Nephron (organoid): ENCODE data around the gene PRELID3B.

Experiments used
- H3K27ac Mint-ChIP-seq, 3 experiments: 2 replicates each; pipeline ENCODE4 v1.8.0; 2020; ENCODE audit warnings: mixed read lengths in 3 of 3, mild to moderate bottlenecking in 2 of 3, moderate library complexity in 1 of 3
- H3K27me3 Mint-ChIP-seq: 2 replicates; pipeline ENCODE4 v1.8.0; 2021; ENCODE audit warnings: low read depth, mild to moderate bottlenecking, moderate library complexity, mixed read lengths
- H3K36me3 Mint-ChIP-seq: 2 replicates; pipeline ENCODE4 v1.8.0; 2020; ENCODE audit warnings: low read depth, mixed read lengths
- H3K4me1 Mint-ChIP-seq: 2 replicates; pipeline ENCODE4 v1.8.0; 2020; ENCODE audit warnings: mixed read lengths
- H3K4me3 Mint-ChIP-seq, 3 experiments: 2 replicates each; pipeline ENCODE4 v1.8.0; 2020; ENCODE audit warnings: mild to moderate bottlenecking in 3 of 3, mixed read lengths in 3 of 3, moderate library complexity in 2 of 3
- H3K9me3 Mint-ChIP-seq: 2 replicates; pipeline ENCODE4 v1.8.0; 2020; ENCODE audit warnings: mixed read lengths
- TF ChIP-seq, protein P1 (sequence below), 3 experiments: fragments of 200-600 bp; sonication (generic); IDR thresholded peaks; one replicate each; pipeline ENCODE4 v1.5.0; 2021; ENCODE audit warnings: antibody characterized with exemption in 3 of 3; ENCODE audit not compliant: unreplicated experiment in 3 of 3

The PRELID3B gene

GRCh38 chr20:59047938-59048680 is 5.5 kb upstream of the PRELID3B start:
- H3K27ac Mint-ChIP-seq = peak overlapping the region in 1 of 3 experiments; percentile 2
- peaks cover 16% of the 10 kb centered on the region for H3K4me1 Mint-ChIP-seq
- H3K27me3 Mint-ChIP-seq = no peaks in the 10 kb centered on the region
- H3K36me3 Mint-ChIP-seq = no peaks in the 10 kb centered on the region
- H3K4me3 Mint-ChIP-seq = no peak overlapping the region
- H3K9me3 Mint-ChIP-seq = no peaks in the 10 kb centered on the region
- TF ChIP-seq, protein P1, sequence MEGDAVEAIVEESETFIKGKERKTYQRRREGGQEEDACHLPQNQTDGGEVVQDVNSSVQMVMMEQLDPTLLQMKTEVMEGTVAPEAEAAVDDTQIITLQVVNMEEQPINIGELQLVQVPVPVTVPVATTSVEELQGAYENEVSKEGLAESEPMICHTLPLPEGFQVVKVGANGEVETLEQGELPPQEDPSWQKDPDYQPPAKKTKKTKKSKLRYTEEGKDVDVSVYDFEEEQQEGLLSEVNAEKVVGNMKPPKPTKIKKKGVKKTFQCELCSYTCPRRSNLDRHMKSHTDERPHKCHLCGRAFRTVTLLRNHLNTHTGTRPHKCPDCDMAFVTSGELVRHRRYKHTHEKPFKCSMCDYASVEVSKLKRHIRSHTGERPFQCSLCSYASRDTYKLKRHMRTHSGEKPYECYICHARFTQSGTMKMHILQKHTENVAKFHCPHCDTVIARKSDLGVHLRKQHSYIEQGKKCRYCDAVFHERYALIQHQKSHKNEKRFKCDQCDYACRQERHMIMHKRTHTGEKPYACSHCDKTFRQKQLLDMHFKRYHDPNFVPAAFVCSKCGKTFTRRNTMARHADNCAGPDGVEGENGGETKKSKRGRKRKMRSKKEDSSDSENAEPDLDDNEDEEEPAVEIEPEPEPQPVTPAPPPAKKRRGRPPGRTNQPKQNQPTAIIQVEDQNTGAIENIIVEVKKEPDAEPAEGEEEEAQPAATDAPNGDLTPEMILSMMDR (IDR thresholded peaks at IDR 0.05; ENCODE audit: unreplicated experiment in 3 of 3) = no peak

- H3K4me3 Mint-ChIP-seq = no peak overlapping the region
- H3K27me3 Mint-ChIP-seq = no peaks in the 10 kb centered on the region
- H3K27ac Mint-ChIP-seq = peak overlapping the region in 1 of 3 experiments; percentile 11
- TF ChIP-seq, protein P1 (IDR thresholded peaks at IDR 0.05; ENCODE audit: unreplicated experiment in 3 of 3) = no peak
- H3K36me3 Mint-ChIP-seq = no peaks in the 10 kb centered on the region
- H3K9me3 Mint-ChIP-seq = no peaks in the 10 kb centered on the region
- peaks cover 13% of the 10 kb centered on the region for H3K4me1 Mint-ChIP-seq
Measured at GRCh38 chr20:59046862-59047261, 4.3 kb upstream of the PRELID3B start.

- peak overlapping the region in 2 of 3 experiments; percentile 37 to 64 for H3K4me3 Mint-ChIP-seq
- H3K4me1 Mint-ChIP-seq = peaks cover 22% of the 10 kb centered on the region
- H3K36me3 Mint-ChIP-seq = peaks cover 10% of the 10 kb centered on the region
- TF ChIP-seq, protein P1 (IDR thresholded peaks at IDR 0.05; ENCODE audit: unreplicated experiment in 3 of 3) = no peak
- no peaks in the 10 kb centered on the region for H3K9me3 Mint-ChIP-seq
- H3K27me3 Mint-ChIP-seq = no peaks in the 10 kb centered on the region
- H3K27ac Mint-ChIP-seq = no peak overlapping the region
Measured at GRCh38 chr20:59044796-59045195, 2.2 kb upstream of the PRELID3B start.

GRCh38 chr20:59044295-59044694 is 1.7 kb upstream of the PRELID3B start:
- H3K9me3 Mint-ChIP-seq = no peaks in the 10 kb centered on the region
- peaks cover 11% of the 10 kb centered on the region for H3K36me3 Mint-ChIP-seq
- H3K4me3 Mint-ChIP-seq = peak overlapping the region in 2 of 3 experiments; percentile 14 to 16
- TF ChIP-seq, protein P1 (IDR thresholded peaks at IDR 0.05; ENCODE audit: unreplicated experiment in 3 of 3) = no peak
- H3K27me3 Mint-ChIP-seq = no peaks in the 10 kb centered on the region
- H3K27ac Mint-ChIP-seq = no peak overlapping the region
- peaks cover 25% of the 10 kb centered on the region for H3K4me1 Mint-ChIP-seq

DNA sequence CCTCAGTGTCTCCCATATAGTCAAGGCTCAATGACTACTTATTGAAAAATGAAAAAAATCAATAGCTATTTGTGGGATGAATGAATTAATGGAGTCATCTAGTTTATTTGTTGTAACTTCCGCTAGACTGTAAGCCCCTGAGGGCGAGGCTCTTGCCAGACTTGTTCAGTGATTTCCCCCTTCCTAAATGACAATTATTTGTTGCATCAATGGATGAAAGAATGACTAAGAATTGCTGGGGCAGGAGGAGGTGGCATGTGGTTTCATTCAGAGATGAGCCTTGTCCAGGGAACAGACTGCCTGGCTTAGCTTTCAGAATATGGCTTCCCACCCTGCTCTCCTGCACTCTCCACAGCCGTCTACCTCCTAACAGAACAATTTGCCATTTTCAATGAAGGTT is 1.1 kb upstream of the PRELID3B start:
- Mint-ChIP-seq H3K27me3 (no peaks in the 10 kb centered on the region), H3K9me3 (no peaks in the 10 kb centered on the region), H3K4me1 (peaks cover 31% of the 10 kb centered on the region), H3K4me3 (peak overlapping the region; percentile 69 to 86 (median 82)), H3K36me3 (peaks cover 11% of the 10 kb centered on the region), H3K27ac (peak overlapping the region; percentile 52 to 77 (median 61))
- TF ChIP-seq, protein P1 (IDR thresholded peaks at IDR 0.05; ENCODE audit: unreplicated experiment in 3 of 3) = no peak
